Gastroesophageal sphincter (tissue), 3 donors: Measurements from ENCODE around the gene ACKR3.

Source experiments
- EP300 ChIP-seq: sonication (generic); formaldehyde crosslinking; IDR thresholded peaks from one replicate; pipeline ENCODE4 v1.6.1; 2017; ENCODE audit warnings: antibody characterized with exemption, mild to moderate bottlenecking
- POLR2A ChIP-seq, 2 donors: fragments of 450-650 bp; IDR thresholded peaks; one replicate each; pipeline ENCODE4 v1.6.1; 2017; ENCODE audit warnings: antibody characterized with exemption in 2 of 2, mild to moderate bottlenecking in 2 of 2, moderate library complexity in 1 of 2
- POLR2AphosphoS5 ChIP-seq: sonication (generic); formaldehyde crosslinking; IDR thresholded peaks from one replicate; pipeline ENCODE4 v1.6.1; 2017; ENCODE audit warnings: antibody characterized with exemption
- TF ChIP-seq, protein P1 (sequence below), 4 experiments: fragments of 200-600 bp in 2 of 4; fragments of 450-650 bp in 2 of 4; sonication (generic) in 1 of 4; IDR thresholded peaks; one replicate each; pipeline ENCODE4 v1.5.1; 2017 to 2019; ENCODE audit warnings: antibody characterized with exemption in 4 of 4, mild to moderate bottlenecking in 2 of 4, moderate library complexity in 2 of 4

DNA sequence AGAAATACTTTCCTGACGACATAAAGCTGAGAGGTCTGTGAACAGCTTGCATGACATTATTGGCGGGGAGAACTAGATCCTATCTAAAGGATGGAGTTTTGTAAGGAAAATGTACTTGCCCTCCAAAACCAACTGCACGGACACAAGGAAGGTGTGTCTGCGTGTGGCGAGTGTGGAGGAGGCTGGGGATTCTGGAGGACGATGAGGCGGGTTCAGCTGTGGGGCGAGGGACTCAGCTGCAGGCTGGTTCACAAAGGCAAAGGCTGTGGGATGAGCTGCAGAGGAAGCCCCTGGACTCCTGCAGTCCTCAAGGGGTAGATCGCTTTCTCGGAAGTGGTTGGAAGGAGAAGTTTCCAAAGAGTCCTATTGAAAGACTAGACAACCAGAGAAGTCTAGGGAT, 48.2 kb downstream of the ACKR3 start:
- TF ChIP-seq, protein P1, sequence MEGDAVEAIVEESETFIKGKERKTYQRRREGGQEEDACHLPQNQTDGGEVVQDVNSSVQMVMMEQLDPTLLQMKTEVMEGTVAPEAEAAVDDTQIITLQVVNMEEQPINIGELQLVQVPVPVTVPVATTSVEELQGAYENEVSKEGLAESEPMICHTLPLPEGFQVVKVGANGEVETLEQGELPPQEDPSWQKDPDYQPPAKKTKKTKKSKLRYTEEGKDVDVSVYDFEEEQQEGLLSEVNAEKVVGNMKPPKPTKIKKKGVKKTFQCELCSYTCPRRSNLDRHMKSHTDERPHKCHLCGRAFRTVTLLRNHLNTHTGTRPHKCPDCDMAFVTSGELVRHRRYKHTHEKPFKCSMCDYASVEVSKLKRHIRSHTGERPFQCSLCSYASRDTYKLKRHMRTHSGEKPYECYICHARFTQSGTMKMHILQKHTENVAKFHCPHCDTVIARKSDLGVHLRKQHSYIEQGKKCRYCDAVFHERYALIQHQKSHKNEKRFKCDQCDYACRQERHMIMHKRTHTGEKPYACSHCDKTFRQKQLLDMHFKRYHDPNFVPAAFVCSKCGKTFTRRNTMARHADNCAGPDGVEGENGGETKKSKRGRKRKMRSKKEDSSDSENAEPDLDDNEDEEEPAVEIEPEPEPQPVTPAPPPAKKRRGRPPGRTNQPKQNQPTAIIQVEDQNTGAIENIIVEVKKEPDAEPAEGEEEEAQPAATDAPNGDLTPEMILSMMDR (IDR thresholded peaks at IDR 0.05), result no peak
- TF ChIP-seq POLR2A (IDR thresholded peaks at IDR 0.05), result no peak
- no peak for TF ChIP-seq EP300
- TF ChIP-seq POLR2AphosphoS5, result no peak
